Activated CD4-positive, alpha-beta memory T cell treated with anti-CD3 and anti-CD28 coated beads for 36 hours (primary cell): ENCODE results near the gene TAB2. TPM values are rescaled to one million over a fixed set of nuclear protein-coding genes. Genes with fewer than 3 reads are reported as not detected.
A peak's percentile ranks its signal among the peaks of the same experiment; 100 is the strongest.

ENCODE experiments used
- CTCF ChIA-PET: fragments of 350-600 bp; sonication (Branson Sonifier 250); formaldehyde crosslinking; loops from one replicate; lab custom pipeline; 2021; ENCODE audit warnings: antibody characterized with exemption, inconsistent platforms; lab: Charles Lee
- POLR2A ChIA-PET: fragments of 350-600 bp; sonication (Branson Sonifier 250); formaldehyde crosslinking; loops from one replicate; lab custom pipeline; 2021; ENCODE audit warnings: antibody characterized with exemption; lab: Charles Lee
- DNase-seq: peaks from one replicate; pipeline ENCODE4 v3.0.0-alpha.2; 2020
- H3K27ac Mint-ChIP-seq: one replicate; pipeline ENCODE4 v1.8.0; 2021; ENCODE audit warnings: mixed read lengths
- H3K27me3 Mint-ChIP-seq: one replicate; pipeline ENCODE4 v1.8.0; 2021; ENCODE audit warnings: mixed read lengths
- H3K36me3 Mint-ChIP-seq: one replicate; pipeline ENCODE4 v1.8.0; 2021; ENCODE audit warnings: mixed read lengths
- H3K4me1 Mint-ChIP-seq: one replicate; pipeline ENCODE4 v1.8.0; 2021; ENCODE audit warnings: low read depth, mixed read lengths
- H3K4me3 Mint-ChIP-seq: one replicate; pipeline ENCODE4 v1.8.0; 2021; ENCODE audit warnings: mild to moderate bottlenecking, mixed read lengths
- H3K9me3 Mint-ChIP-seq: one replicate; pipeline ENCODE4 v1.8.0; 2021; ENCODE audit warnings: mixed read lengths
- intact Hi-C: fragments of 100-400 bp; cut with micrococcal nuclease; formaldehyde crosslinking; loops from one replicate; pipeline ENCODE4 v1.15.1; 2023
- total RNA-seq, 2 experiments: library from RNA; stranded (reverse); gene quantifications; one replicate each; pipeline ENCODE4 v1.2.3, GENCODE V29; 2021

TAB2 gene
- total RNA-seq: 10 to 100 TPM; 92.0 to 92.9 TPM

- DNase-seq: peak; percentile 88
- H3K27me3 Mint-ChIP-seq: no peaks in the 10 kb centered on the region
- H3K9me3 Mint-ChIP-seq: no peaks in the 10 kb centered on the region
- H3K27ac Mint-ChIP-seq: peak within 1 kb of the TSS; percentile 97
- peaks cover 33% of the 10 kb centered on the region for H3K4me1 Mint-ChIP-seq
- peak within 1 kb of the TSS; percentile 93 for H3K4me3 Mint-ChIP-seq
- CTCF ChIA-PET: interaction anchor here (0.7 to 1.8 kb wide), 6 partner anchors 114 to 289 kb away, joined by 3 to 4 read pairs (median 3); no protein-coding TSS in a partner anchor
- H3K36me3 Mint-ChIP-seq: peaks cover 27% of the 10 kb centered on the region
- POLR2A ChIA-PET: interaction anchor here (0.7 to 4.5 kb wide), 19 partner anchors 18 to 287 kb away, joined by 3 to 48 read pairs (median 4); no protein-coding TSS in a partner anchor
- intact Hi-C loops: loop anchor here (1.0 to 10.0 kb wide), 9 partner anchors 51 to 483 kb away; partner anchors contain the start of gene ZC3H12D
Measured at GRCh38 chr6:149317644-149318571, at the start of gene TAB2. Gene TAB2, plus strand, starts transcription at chr6:149317712. Its CDS starts 52,286 bp downstream, at chr6:149369998.

GRCh38 chr6:149268146-149268545, 49.4 kb upstream of the TAB2 start:
- no peak overlapping the region for H3K4me3 Mint-ChIP-seq
- H3K36me3 Mint-ChIP-seq: no peaks in the 10 kb centered on the region
- no peak for DNase-seq
- no peak overlapping the region for H3K27ac Mint-ChIP-seq
- H3K4me1 Mint-ChIP-seq: peaks cover 52% of the 10 kb centered on the region
- CTCF ChIA-PET: no interaction called here
- POLR2A ChIA-PET: no interaction called here
- intact Hi-C loops: no loop called here
- H3K27me3 Mint-ChIP-seq: peaks cover 2% of the 10 kb centered on the region
- no peaks in the 10 kb centered on the region for H3K9me3 Mint-ChIP-seq

GRCh38 chr6:149268768-149269167, 48.7 kb upstream of the TAB2 start:
- no peak for DNase-seq
- no peak overlapping the region for H3K4me3 Mint-ChIP-seq
- intact Hi-C loops: no loop called here
- H3K9me3 Mint-ChIP-seq: no peaks in the 10 kb centered on the region
- ChIA-PET POLR2A (no interaction called here), CTCF (no interaction called here)
- peaks cover 2% of the 10 kb centered on the region for H3K27me3 Mint-ChIP-seq
- H3K27ac Mint-ChIP-seq: no peak overlapping the region
- H3K4me1 Mint-ChIP-seq: peaks cover 58% of the 10 kb centered on the region
- no peaks in the 10 kb centered on the region for H3K36me3 Mint-ChIP-seq

- H3K36me3 Mint-ChIP-seq: no peaks in the 10 kb centered on the region
- DNase-seq: no peak
- intact Hi-C loops: loop anchor here (1.0 to 5.0 kb wide), 5 partner anchors 36 to 128 kb away; no protein-coding TSS in a partner anchor
- no peak overlapping the region for H3K4me3 Mint-ChIP-seq
- H3K9me3 Mint-ChIP-seq: no peaks in the 10 kb centered on the region
- POLR2A ChIA-PET: no interaction called here
- H3K27ac Mint-ChIP-seq: no peak overlapping the region
- CTCF ChIA-PET: interaction anchor here (1.3 to 1.7 kb wide), 2 partner anchors 38 to 162 kb away, joined by 3 to 4 read pairs; no protein-coding TSS in a partner anchor
- H3K27me3 Mint-ChIP-seq: peaks cover 2% of the 10 kb centered on the region
- peaks cover 43% of the 10 kb centered on the region for H3K4me1 Mint-ChIP-seq
Measured at GRCh38 chr6:149270616-149271015, 46.9 kb upstream of the TAB2 start.

- H3K27me3 Mint-ChIP-seq: no peaks in the 10 kb centered on the region
- peak; percentile 85 for DNase-seq
- no peaks in the 10 kb centered on the region for H3K36me3 Mint-ChIP-seq
- no peaks in the 10 kb centered on the region for H3K9me3 Mint-ChIP-seq
- peak overlapping the region; percentile 93 for H3K27ac Mint-ChIP-seq
- CTCF ChIA-PET: interaction anchor here (1.3 to 1.7 kb wide), 2 partner anchors 39 to 161 kb away, joined by 3 to 4 read pairs; no protein-coding TSS in a partner anchor
- intact Hi-C loops: loop anchor here (1.0 to 5.0 kb wide), 5 partner anchors 37 to 129 kb away; no protein-coding TSS in a partner anchor
- POLR2A ChIA-PET: interaction anchor here (0.6 to 1.2 kb wide), 3 partner anchors 51 to 194 kb away, joined by 3 to 6 read pairs (median 4); no protein-coding TSS in a partner anchor
- peak overlapping the region; percentile 45 for H3K4me3 Mint-ChIP-seq
- H3K4me1 Mint-ChIP-seq: peaks cover 35% of the 10 kb centered on the region
Measured at GRCh38 chr6:149271348-149272340, 45.9 kb upstream of the TAB2 start.

- Mint-ChIP-seq H3K4me3 (no peak overlapping the region), H3K27ac (peak overlapping the region; percentile 61), H3K4me1 (peaks cover 39% of the 10 kb centered on the region), H3K36me3 (no peaks in the 10 kb centered on the region), H3K9me3 (no peaks in the 10 kb centered on the region), H3K27me3 (no peaks in the 10 kb centered on the region)
- CTCF ChIA-PET: no interaction called here
- DNase-seq: peak; percentile 34
- POLR2A ChIA-PET: no interaction called here
- intact Hi-C loops: loop anchor here (5.0 kb wide), 2 partner anchors 94 to 131 kb away; no protein-coding TSS in a partner anchor
Measured at GRCh38 chr6:149273318-149273717, 44.2 kb upstream of the TAB2 start.

GRCh38 chr6:149275621-149276020, 41.9 kb upstream of the TAB2 start:
- CTCF ChIA-PET: no interaction called here
- Mint-ChIP-seq H3K27ac (no peak overlapping the region), H3K27me3 (no peaks in the 10 kb centered on the region), H3K4me3 (no peak overlapping the region), H3K36me3 (no peaks in the 10 kb centered on the region), H3K4me1 (peaks cover 52% of the 10 kb centered on the region), H3K9me3 (no peaks in the 10 kb centered on the region)
- POLR2A ChIA-PET: no interaction called here
- intact Hi-C loops: no loop called here
- no peak for DNase-seq

- no peaks in the 10 kb centered on the region for H3K27me3 Mint-ChIP-seq
- no peak overlapping the region for H3K4me3 Mint-ChIP-seq
- intact Hi-C loops: loop anchor here (1.0 kb wide), 1 partner anchor 43 kb away; no protein-coding TSS in a partner anchor
- CTCF ChIA-PET: no interaction called here
- no peaks in the 10 kb centered on the region for H3K9me3 Mint-ChIP-seq
- H3K27ac Mint-ChIP-seq: no peak overlapping the region
- H3K36me3 Mint-ChIP-seq: no peaks in the 10 kb centered on the region
- peaks cover 33% of the 10 kb centered on the region for H3K4me1 Mint-ChIP-seq
- no peak for DNase-seq
- POLR2A ChIA-PET: no interaction called here
Measured at GRCh38 chr6:149277621-149278020, 39.9 kb upstream of the TAB2 start.

- Mint-ChIP-seq H3K36me3 (no peaks in the 10 kb centered on the region), H3K9me3 (no peaks in the 10 kb centered on the region), H3K27ac (no peak overlapping the region), H3K4me1 (peaks cover 22% of the 10 kb centered on the region), H3K27me3 (no peaks in the 10 kb centered on the region), H3K4me3 (no peak overlapping the region)
- intact Hi-C loops: no loop called here
- POLR2A ChIA-PET: no interaction called here
- CTCF ChIA-PET: interaction anchor here (0.9 to 1.4 kb wide), 2 partner anchors 13 to 152 kb away, joined by 3 read pairs; no protein-coding TSS in a partner anchor
- DNase-seq: no peak
Measured at GRCh38 chr6:149278997-149279396, 38.5 kb upstream of the TAB2 start.

GRCh38 chr6:149284904-149285303, 32.6 kb upstream of the TAB2 start:
- Mint-ChIP-seq H3K4me3 (no peak overlapping the region), H3K27me3 (no peaks in the 10 kb centered on the region), H3K9me3 (no peaks in the 10 kb centered on the region), H3K36me3 (no peaks in the 10 kb centered on the region), H3K4me1 (peaks cover 18% of the 10 kb centered on the region), H3K27ac (no peak overlapping the region)
- peak; percentile 39 for DNase-seq
- ChIA-PET CTCF (no interaction called here), POLR2A (no interaction called here)
- intact Hi-C loops: no loop called here

- POLR2A ChIA-PET: no interaction called here
- Mint-ChIP-seq H3K36me3 (no peaks in the 10 kb centered on the region), H3K9me3 (no peaks in the 10 kb centered on the region), H3K27ac (no peak overlapping the region), H3K4me1 (peaks cover 13% of the 10 kb centered on the region), H3K4me3 (no peak overlapping the region), H3K27me3 (no peaks in the 10 kb centered on the region)
- no peak for DNase-seq
- CTCF ChIA-PET: no interaction called here
- intact Hi-C loops: no loop called here
Measured at GRCh38 chr6:149285626-149286025, 31.9 kb upstream of the TAB2 start.
